Measurements from ENCODE around the gene PIK3R6. TPM values are rescaled to one million over a fixed set of nuclear protein-coding genes. Genes with fewer than 3 reads are reported as not detected.

The PIK3R6 gene
- 1 to 10 TPM; 2.0 to 3.7 (median 2.4) TPM for total RNA-seq

- TF ChIP-seq, protein P1, sequence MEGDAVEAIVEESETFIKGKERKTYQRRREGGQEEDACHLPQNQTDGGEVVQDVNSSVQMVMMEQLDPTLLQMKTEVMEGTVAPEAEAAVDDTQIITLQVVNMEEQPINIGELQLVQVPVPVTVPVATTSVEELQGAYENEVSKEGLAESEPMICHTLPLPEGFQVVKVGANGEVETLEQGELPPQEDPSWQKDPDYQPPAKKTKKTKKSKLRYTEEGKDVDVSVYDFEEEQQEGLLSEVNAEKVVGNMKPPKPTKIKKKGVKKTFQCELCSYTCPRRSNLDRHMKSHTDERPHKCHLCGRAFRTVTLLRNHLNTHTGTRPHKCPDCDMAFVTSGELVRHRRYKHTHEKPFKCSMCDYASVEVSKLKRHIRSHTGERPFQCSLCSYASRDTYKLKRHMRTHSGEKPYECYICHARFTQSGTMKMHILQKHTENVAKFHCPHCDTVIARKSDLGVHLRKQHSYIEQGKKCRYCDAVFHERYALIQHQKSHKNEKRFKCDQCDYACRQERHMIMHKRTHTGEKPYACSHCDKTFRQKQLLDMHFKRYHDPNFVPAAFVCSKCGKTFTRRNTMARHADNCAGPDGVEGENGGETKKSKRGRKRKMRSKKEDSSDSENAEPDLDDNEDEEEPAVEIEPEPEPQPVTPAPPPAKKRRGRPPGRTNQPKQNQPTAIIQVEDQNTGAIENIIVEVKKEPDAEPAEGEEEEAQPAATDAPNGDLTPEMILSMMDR (IDR thresholded peaks at IDR 0.05; ENCODE audit: low read depth), result no peak
Measured at GRCh38 chr17:8867361-8867981, at the start of gene PIK3R6. PIK3R6 (minus strand) TSS chr17:8867674; CDS start chr17:8849794, 17,880 bp downstream.

- TF ChIP-seq, protein P1 (IDR thresholded peaks at IDR 0.05; ENCODE audit: low read depth), result no peak
Measured at GRCh38 chr17:8916466-8916865, 49.0 kb upstream of the PIK3R6 start.

GRCh38 chr17:8914554-8914953, 47.1 kb upstream of the PIK3R6 start:
- TF ChIP-seq, protein P1 (IDR thresholded peaks at IDR 0.05; ENCODE audit: low read depth), result no peak

DNA sequence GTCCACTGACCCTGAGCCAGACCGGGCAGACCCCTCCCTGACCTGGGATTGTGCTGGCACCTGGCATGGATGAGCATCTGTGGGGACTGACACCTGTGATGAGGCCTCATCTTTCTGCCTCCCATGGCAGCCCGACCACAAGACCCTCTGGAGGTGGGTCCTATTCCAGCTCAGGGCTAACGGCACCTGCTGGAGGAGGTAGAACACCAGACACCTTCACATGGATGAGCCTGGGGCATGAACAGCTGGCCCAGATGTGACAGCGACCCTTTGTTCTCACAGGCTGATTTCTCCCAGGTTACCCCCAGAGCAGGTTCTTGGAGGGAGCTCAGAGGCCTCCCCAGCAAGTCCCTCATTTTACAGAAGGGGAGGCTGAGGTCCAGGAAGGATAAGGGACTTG, 46.4 kb upstream of the PIK3R6 start:
- TF ChIP-seq, protein P1 (IDR thresholded peaks at IDR 0.05; ENCODE audit: low read depth), result no peak

GRCh38 chr17:8913091-8913490, 45.6 kb upstream of the PIK3R6 start:
- TF ChIP-seq, protein P1 (IDR thresholded peaks at IDR 0.05; ENCODE audit: low read depth), result no peak

- TF ChIP-seq, protein P1 (IDR thresholded peaks at IDR 0.05; ENCODE audit: low read depth), result no peak
Measured at GRCh38 chr17:8912084-8912981, 44.9 kb upstream of the PIK3R6 start.

- TF ChIP-seq, protein P1 (IDR thresholded peaks at IDR 0.05; ENCODE audit: low read depth), result no peak
Measured at GRCh38 chr17:8910969-8911604, 43.6 kb upstream of the PIK3R6 start.
